Thoracic aorta (tissue), 2 donors: ENCODE measurements around the gene HDC. TPM values are rescaled to one million over a fixed set of nuclear protein-coding genes. Genes with fewer than 3 reads are reported as not detected.

Source experiments
- ATAC-seq: fragments of 150-250 bp; one replicate; pipeline ENCODE4 v1.8.0; 2017; ENCODE audit warnings: low read depth; ENCODE audit not compliant: insufficient number of reproducible peaks, low FRiP score
- DNase-seq: peaks from one replicate; pipeline ENCODE4 v3.0.0-alpha.2; 2020; ENCODE audit warnings: low spot score
- H3K27ac ChIP-seq, 2 donors: fragments of 200-600 bp; sonication (generic); 1 replicate in 1 of 2; 2 replicates in 1 of 2; pipeline ENCODE4 v1.5.1; 2016; ENCODE audit warnings: mild to moderate bottlenecking in 2 of 2, moderate library complexity in 2 of 2
- H3K27me3 ChIP-seq: fragments of 200-600 bp; sonication (generic); replicated peaks from 2 replicates; pipeline ENCODE4 v1.6.0; 2016; ENCODE audit warnings: mild to moderate bottlenecking; ENCODE audit not compliant: insufficient read depth
- H3K36me3 ChIP-seq: fragments of 200-600 bp; sonication (generic); one replicate; pipeline ENCODE4 v1.5.1; 2016
- H3K4me1 ChIP-seq, 2 donors: fragments of 200-600 bp; sonication (generic); 1 replicate in 1 of 2; 2 replicates in 1 of 2; pipeline versions ENCODE4 v1.5.1 to v1.6.0; 2016; ENCODE audit warnings: low read depth in 2 of 2, mild to moderate bottlenecking in 1 of 2; ENCODE audit not compliant: control insufficient read depth in 1 of 2
- H3K4me3 ChIP-seq: fragments of 200-600 bp; sonication (generic); 2 replicates; pipeline ENCODE4 v1.5.1; 2016; ENCODE audit warnings: mild to moderate bottlenecking
- H3K9me3 ChIP-seq: fragments of 200-600 bp; sonication (generic); 2 replicates; pipeline ENCODE4 v1.5.1; 2016
- CTCF ChIP-seq: fragments of 200-600 bp; sonication (generic); IDR thresholded peaks from one replicate; pipeline ENCODE4 v1.5.1; 2019; ENCODE audit warnings: antibody characterized with exemption
- total RNA-seq, 2 donors: library from RNA; depleted of rRNA; stranded (reverse); fragments of >200 nt; gene quantifications; one replicate each; pipeline versions ENCODE4 v1.1.0 to v1.2.3, GENCODE V29; 2016

Gene HDC
- total RNA-seq, 2 donors from 2014 or later = 4.0 to 8.3 TPM

DNA sequence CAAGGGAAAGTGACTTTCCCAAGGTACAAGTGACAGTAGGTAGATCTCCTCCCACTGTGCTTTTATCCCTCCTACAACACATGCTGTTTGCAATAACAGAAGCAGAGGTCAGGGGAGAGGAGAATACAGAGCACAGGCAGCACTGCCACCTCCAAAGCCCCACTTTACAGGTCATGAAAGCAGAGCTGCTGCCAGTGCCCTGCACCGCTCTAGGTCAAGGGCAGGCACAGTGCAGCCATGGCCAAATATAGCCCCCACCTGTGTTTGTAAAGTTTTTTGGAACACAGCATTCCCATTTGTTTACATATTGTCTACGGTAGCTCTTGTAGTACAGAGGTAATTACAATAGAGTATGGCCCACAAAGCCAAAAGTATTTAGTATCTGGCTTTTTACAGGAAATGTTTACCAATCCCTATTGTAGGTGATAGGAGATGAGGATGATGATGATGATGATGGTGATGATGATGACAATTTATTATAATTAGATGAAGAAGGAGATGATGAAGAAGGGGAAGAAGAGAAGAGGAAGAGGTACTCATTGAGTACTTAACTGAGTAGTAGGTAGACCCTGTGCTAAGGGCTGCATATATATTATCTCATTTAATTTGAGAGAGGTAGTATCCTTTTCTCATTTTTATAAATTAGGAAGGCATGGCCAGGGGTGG, 20.4 kb downstream of the HDC start:
- no peak for ATAC-seq
- H3K27me3 ChIP-seq = no peaks in the 10 kb centered on the region
- TF ChIP-seq CTCF = no peak

DNA sequence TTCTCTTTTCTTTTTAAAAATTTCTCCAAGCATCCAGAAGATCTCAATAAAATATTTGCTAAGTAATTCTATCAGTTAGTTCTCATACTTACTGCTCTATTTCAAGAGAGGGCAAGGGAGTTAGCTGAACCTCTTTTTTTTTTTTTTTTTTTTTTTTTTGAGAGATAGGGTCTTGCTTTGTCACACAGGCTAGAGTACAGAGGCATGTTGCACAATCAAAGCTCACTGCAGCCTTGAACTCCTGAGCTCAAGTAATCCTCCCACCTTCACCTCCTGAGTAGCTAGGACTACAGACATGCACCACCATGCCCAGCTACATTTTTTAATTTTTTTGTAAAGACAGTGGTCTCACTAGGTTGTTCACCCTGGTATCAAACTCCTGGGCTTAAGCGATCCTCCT, 21.4 kb downstream of the HDC start:
- Histone ChIP-seq H3K4me3 (no peak overlapping the region), H3K9me3 (no peaks in the 10 kb centered on the region), H3K27me3 (no peaks in the 10 kb centered on the region), H3K36me3 (no peaks in the 10 kb centered on the region), H3K27ac (no peak overlapping the region), H3K4me1 (no peaks in the 10 kb centered on the region)
- DNase-seq = no peak
- ATAC-seq = no peak
- no peak for TF ChIP-seq CTCF

More for the DNA sequence above, 20.4 kb downstream of the HDC start:
- DNase-seq = no peak
- H3K4me1 ChIP-seq = no peaks in the 10 kb centered on the region
- no peak overlapping the region for H3K27ac ChIP-seq
- H3K36me3 ChIP-seq = no peaks in the 10 kb centered on the region
- no peak overlapping the region for H3K4me3 ChIP-seq
- H3K9me3 ChIP-seq = no peaks in the 10 kb centered on the region

DNA sequence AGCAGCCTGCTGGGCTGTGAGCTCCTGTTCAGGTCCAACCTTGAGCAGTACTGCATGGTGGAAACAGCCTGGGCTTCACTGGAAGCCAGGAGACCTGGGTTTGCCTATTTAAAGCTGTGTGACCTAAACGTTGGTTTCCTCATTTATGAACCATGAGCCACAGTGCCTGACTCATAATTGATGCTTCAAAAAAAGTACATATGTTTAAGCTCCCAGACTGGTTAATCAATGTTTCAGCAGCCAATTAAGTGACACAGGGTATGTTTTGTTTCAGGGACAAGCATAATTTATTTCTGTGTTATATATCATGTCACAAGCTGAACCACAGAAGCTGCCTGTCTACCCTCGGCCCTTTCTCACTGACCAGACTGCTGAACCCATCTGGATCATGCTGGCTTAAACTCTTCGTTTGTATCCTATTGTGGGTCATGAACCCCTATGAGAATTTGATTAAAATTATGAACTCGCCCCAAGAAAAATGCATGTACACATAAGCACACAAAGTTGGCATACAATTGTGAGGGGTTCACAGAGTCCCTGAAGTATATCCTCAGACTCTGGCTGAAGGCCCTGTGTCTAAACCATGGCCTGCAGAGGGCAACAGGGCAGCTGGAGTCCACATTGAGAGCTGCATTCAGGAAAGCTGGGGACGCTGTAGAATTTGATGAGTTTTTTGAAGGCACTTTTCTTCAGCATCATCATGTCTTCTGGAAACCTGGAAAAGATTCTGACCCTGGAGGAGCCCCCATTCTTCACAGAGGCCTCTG, 23.7 kb downstream of the HDC start:
- Histone ChIP-seq H3K4me1 (no peaks in the 10 kb centered on the region), H3K4me3 (no peak overlapping the region), H3K27ac (no peak overlapping the region), H3K9me3 (no peaks in the 10 kb centered on the region), H3K27me3 (no peaks in the 10 kb centered on the region), H3K36me3 (no peaks in the 10 kb centered on the region)
- ATAC-seq (no peak), DNase-seq (no peak)
- no peak for TF ChIP-seq CTCF

- DNase-seq (no peak), ATAC-seq (no peak)
- Histone ChIP-seq H3K27ac (no peak overlapping the region), H3K36me3 (no peaks in the 10 kb centered on the region), H3K4me1 (no peaks in the 10 kb centered on the region), H3K4me3 (no peak overlapping the region), H3K27me3 (no peaks in the 10 kb centered on the region), H3K9me3 (no peaks in the 10 kb centered on the region)
- no peak for TF ChIP-seq CTCF
Measured at GRCh38 chr15:50238255-50238654, 27.3 kb downstream of the HDC start.

DNA sequence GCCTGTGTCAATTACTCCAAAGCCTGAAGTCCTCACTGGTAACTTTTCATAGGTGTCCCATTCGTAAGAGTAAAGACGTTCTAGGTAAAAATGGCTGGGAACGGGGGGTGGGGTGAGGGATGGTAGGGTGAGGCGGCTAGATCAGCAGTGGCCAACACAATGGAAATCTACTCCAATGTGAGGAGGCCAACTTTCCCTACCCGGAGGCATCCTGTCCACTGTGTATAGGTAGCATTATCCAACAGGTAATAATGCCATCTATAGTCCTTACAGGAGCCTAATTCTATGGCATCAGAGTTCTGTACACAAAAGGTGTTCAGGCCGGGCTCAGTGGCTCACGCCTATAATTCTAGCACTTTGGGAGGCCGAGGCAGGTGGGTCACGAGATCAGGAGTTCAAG, 29.1 kb downstream of the HDC start:
- Histone ChIP-seq H3K27ac (no peak overlapping the region), H3K27me3 (no peaks in the 10 kb centered on the region), H3K4me1 (no peaks in the 10 kb centered on the region), H3K9me3 (no peaks in the 10 kb centered on the region), H3K4me3 (no peak overlapping the region), H3K36me3 (no peaks in the 10 kb centered on the region)
- ATAC-seq (no peak), DNase-seq (no peak)
- TF ChIP-seq CTCF = no peak
